ENCODE data around the gene SUSD6. TPM values are rescaled to one million over a fixed set of nuclear protein-coding genes. Genes with fewer than 3 reads are reported as not detected.
A peak's percentile ranks its signal among the peaks of the same experiment; 100 is the strongest.

The SUSD6 gene
- total and polyA plus RNA-seq, 9 of the 15 experiments (the other 6 are each of a cell fraction or from before 2014, with no cell fraction given), result 2.9 to 20.7 (median 5.6) TPM

GRCh38 chr14:69640931-69641330 lies 29.5 kb downstream of the SUSD6 start (continued):
- no peak for TF ChIP-seq ESRRB (CRISPR knock-in tag; IDR thresholded peaks at IDR 0.05; ENCODE audit: borderline replicate concordance)
- TF ChIP-seq HMGN3 (IDR thresholded peaks at IDR 0.05; ENCODE audit: borderline replicate concordance, extremely low read depth, insufficient read length, low read depth, low read length), result no peak
- no peak for TF ChIP-seq IFI16 (CRISPR knock-in tag; IDR thresholded peaks at IDR 0.05)
- no peak for TF ChIP-seq GABPA (tag; conservative IDR thresholded peaks at IDR 0.05; ENCODE audit: low read depth)
- TF ChIP-seq GTF2A2 (tag; IDR thresholded peaks at IDR 0.05), result no peak
- no peak for TF ChIP-seq ZNF24 (IDR thresholded peaks at IDR 0.05)
- no peak for TF ChIP-seq DLX4 (CRISPR knock-in tag; IDR thresholded peaks at IDR 0.05)
- no peak for TF ChIP-seq PCBP1 (IDR thresholded peaks at IDR 0.05; ENCODE audit: low read depth, low read length, poor library complexity, severe bottlenecking)
- no peak for TF ChIP-seq RBBP5 (IDR thresholded peaks at IDR 0.05; ENCODE audit: borderline replicate concordance, insufficient read depth, low read length, poor library complexity, severe bottlenecking)
- no peak for TF ChIP-seq PBX2 (CRISPR knock-in tag; IDR thresholded peaks at IDR 0.05; ENCODE audit: low read depth)
- no peak for TF ChIP-seq PBX2 (tag; conservative IDR thresholded peaks at IDR 0.05; ENCODE audit: low read depth)
- TF ChIP-seq PTBP1 (IDR thresholded peaks at IDR 0.05; ENCODE audit: low read depth, low read length), result no peak
- TF ChIP-seq TAF7 (tag; IDR thresholded peaks at IDR 0.05), result no peak
- no peak for TF ChIP-seq CAMTA2 (CRISPR knock-in tag; conservative IDR thresholded peaks at IDR 0.05)
- 0 out of 2 replicates have a peak, but pooled peaks have one; percentile 43 for TF ChIP-seq ZNF512 (tag; IDR thresholded peaks at IDR 0.05)
- TF ChIP-seq RBM14 (IDR thresholded peaks at IDR 0.05; ENCODE audit: borderline replicate concordance, insufficient read depth, low read depth, low read length), result no peak
- no peak for TF ChIP-seq ZBTB26 (CRISPR knock-in tag; IDR thresholded peaks at IDR 0.05)
- TF ChIP-seq IRF2 (CRISPR knock-in tag; IDR thresholded peaks at IDR 0.05), result no peak
- TF ChIP-seq ZNF384 (IDR thresholded peaks at IDR 0.05; ENCODE audit: low read depth, low read length), result no peak
